ENCODE data around the gene ZNF500. TPM values are rescaled to one million over a fixed set of nuclear protein-coding genes. Genes with fewer than 3 reads are reported as not detected.
A peak's percentile ranks its signal among the peaks of the same experiment; 100 is the strongest.

Gene ZNF500
- total RNA-seq, 1 donor from 2014 or later: 11.3 TPM

DNA sequence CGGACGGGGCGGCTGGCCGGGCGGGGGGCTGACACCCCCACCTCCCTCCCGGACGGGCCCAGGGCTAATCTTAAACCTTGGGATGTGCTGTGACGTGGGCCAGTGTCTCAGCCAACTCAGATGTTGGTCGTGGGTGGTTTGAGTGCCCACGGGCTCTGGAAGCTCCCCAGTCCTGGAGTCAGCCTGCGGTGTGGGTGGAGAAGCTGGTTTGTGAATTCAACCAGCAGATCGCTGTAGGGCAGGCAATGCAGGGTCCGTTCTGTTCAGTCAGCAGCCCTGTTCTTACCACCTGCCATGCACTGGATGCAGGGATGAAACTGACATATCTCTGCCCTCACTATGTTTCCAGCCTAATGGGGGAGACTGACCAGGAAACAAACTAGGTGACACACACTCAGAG is 8.0 kb upstream of the ZNF500 start:
- DNase-seq (ENCODE audit: extremely low read depth, low read depth, low spot score): no peak

DNA sequence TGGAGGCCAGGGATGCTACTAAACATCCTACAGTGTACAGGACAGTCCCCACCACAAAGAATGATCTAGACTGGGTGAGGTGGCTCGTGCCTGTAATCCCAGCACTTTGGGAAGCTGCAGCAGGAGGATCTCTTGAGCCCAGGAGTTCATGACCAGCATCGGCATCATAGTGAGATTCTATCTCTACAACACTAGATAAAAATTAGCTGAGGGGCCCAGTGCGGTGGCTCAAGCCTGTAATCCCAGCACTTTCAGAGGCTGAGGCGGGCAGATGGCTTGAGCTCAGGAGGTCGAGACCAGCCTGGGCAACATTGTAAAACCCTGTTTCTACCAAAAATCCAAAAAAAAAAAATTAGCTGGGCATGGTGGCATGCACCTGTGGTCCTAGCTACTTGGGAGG is 5.4 kb upstream of the ZNF500 start:
- DNase-seq (ENCODE audit: extremely low read depth, low read depth, low spot score): no peak

DNA sequence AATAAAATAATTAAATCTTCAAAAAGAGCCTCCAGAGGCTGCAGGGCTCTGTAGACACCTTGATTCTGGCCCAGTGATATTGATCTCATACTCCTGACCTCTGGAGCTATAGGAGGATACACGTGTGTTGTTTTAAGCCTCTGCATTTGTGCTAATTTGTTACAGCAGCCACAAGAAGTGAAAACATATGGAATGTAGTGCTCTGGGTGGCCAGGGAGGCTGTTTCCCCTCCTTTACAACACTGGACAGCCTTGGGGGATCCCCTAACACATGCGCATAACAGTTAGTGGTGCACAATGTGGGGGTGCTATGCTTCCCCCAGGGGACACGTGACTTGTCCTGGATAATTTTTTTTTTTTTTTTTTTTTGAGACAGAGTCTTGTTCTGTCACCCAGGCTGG is 4.7 kb upstream of the ZNF500 start:
- DNase-seq (ENCODE audit: extremely low read depth, low read depth, low spot score): no peak

DNA sequence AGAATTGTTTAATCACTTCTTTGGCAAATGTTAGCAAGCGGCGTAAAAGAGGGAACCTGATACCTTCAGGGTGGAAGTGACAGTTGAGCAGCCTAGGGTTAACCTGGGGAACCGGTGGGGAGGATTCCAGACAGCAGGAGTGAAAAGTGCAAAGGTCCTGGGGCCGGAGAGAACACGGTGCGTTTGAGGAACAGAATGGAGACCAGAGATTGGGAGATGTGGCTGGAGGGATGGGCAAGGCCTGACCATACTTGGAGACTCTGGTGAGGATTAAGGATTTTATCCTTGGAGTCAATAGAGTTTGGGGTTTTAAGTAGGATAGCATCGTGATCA is 2.3 kb upstream of the ZNF500 start:
- no peak for DNase-seq (ENCODE audit: extremely low read depth, low read depth, low spot score)

DNA sequence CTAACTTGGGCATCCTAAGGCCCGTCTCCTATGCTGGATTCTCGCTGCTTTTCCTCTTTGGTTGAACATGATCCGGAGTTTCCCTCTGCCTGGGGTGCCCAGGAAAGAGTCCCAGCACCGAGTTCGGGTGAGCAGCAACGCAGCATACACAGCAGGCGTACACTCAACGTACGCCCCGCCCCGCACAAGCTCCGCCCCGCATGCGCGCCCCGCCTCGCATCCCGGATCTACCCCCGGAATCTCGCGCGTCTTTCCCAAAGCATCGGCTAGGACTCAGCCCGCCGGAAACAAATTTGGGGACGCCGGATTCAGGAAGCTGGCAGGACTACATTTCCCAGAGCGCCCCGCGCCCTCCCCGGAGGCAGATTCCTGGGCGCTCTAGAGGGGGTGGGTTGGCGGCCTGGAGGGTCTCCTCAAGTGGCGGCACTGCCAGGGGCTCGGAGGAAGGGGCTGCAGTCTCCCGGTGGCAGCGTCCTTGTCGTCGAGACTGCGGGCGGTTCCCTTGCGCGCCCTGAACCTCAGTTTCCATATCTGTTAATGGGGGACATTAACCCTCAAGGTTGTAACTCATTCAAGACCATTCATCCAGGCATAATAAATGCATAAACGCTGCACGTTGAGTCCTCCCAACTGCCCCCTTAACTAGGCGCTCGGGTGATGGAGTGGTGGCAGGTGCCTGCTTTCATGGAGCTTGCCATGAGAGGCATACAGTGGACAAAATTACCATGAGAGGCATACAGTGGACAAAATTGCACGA is 1.8 kb upstream of the ZNF500 start:
- peak; percentile 42 for DNase-seq (ENCODE audit: extremely low read depth, low read depth, low spot score)

DNA sequence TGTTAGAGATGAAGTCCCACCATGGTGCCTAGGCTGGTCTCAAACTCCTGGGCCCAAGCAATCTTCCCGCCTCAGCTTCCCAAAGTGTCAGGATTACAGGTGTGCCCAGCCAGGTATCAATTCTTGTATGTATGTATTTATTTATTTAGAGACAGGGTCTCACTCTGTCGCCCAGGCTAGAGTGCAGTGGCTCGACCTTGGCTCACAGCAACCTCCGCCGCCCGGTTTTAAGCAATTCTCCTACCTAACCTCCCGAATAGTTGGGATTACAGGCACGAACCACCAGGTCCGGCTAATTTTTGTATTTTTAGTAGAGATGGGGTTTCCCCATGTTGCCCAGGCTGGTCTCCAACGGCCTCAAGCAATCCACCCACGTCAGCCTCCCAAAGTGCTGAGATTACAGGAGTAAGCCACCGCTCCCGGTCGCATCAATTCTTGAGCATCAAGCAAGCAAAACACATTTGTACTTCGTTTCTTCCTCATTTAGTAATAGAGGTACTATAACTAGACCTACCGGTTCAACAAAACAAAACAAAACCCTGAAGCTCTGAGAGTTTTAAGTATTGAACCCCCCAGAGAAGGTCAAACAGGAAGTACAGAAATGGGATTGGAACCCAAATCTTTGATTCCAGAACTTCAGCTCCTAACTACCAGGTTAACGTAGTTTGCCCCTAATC is 1.0 kb upstream of the ZNF500 start:
- no peak for DNase-seq (ENCODE audit: extremely low read depth, low read depth, low spot score)

DNA sequence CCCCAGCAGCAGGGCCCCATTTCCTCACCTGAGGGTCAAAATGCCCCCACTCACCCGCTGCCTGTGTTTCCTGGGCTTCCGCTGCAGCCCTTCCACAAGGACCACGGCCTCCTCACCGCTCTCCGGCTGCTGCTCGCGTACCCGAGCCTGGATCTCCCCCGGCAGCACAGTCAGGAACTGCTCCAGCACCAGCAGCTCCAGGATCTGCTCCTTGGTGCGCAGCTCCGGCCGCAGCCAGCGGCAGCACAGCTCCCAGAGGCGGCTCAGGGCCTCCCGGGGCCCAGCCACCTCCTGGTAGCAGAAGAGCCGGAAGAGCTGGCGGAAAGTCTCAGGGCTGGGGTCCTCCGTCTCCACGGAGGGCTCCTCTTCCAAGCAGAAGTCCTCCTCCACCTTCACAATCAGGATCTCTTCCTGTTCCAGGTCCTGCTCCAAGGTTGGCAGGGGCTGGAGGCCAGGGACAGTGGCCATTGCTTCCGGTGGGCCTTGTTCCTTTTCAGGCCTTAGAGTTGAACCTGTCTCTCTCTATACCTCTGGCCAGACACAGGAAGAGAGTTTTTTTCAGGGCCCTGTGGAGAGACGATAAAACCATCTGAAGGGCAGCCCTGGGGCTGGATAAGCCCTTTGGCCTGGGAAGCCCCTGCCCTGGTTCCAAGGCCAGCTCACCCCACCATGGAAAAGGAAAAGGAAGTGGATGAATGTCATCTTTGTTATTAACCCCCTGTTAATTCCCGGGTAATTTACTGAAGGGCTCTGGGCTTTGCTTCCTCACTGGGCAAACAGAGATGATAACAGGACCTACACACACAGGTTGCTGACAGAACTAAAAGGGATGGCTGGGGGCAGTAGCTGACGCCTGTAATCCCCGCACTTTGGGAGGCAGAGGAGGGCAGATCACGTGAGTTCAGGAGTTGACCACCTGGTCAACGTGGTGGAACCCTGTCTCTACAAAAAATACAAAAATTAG is 1.2 kb downstream of the ZNF500 start:
- DNase-seq (ENCODE audit: extremely low read depth, low read depth, low spot score): no peak

DNA sequence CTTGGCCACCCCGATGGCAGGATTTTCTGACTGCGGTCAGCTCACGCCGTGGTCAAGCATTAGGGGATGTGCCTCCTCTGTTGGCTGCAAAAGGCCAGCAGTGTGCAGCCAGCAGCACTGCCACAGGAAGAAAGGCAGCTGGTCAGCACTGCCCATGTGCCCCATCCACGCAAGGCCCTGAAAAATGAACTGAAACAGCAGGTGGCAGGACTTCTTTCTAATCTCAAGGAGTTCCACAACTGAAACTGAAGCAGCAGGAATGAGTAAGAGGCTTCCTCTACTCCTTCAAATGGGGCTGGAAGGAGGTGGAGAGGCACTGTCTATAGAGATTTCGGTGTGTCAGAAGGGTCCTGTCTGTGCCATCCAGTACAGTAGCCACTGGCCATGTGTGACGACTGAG is 3.2 kb downstream of the ZNF500 start:
- DNase-seq (ENCODE audit: extremely low read depth, low read depth, low spot score): no peak

DNA sequence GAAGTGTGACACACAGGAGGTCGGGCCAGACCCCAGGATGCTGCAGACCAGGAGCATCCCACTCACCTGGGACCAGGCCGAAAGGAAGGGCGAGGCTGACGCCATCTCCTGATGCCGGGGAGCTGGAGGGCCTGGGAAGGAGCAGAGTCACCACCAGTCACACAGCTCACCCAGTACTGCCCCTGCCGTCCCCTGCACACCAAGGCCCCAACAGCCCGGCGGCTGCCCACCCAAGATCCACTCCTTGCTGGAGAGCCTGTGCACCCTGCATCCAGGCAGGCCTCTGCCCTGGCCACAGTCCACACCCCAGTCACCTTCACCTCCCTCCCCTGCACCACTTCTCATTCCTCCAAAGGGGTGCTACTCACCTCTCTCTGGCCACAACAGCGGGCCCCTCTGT is 4.8 kb downstream of the ZNF500 start:
- DNase-seq (ENCODE audit: extremely low read depth, low read depth, low spot score): no peak

DNA sequence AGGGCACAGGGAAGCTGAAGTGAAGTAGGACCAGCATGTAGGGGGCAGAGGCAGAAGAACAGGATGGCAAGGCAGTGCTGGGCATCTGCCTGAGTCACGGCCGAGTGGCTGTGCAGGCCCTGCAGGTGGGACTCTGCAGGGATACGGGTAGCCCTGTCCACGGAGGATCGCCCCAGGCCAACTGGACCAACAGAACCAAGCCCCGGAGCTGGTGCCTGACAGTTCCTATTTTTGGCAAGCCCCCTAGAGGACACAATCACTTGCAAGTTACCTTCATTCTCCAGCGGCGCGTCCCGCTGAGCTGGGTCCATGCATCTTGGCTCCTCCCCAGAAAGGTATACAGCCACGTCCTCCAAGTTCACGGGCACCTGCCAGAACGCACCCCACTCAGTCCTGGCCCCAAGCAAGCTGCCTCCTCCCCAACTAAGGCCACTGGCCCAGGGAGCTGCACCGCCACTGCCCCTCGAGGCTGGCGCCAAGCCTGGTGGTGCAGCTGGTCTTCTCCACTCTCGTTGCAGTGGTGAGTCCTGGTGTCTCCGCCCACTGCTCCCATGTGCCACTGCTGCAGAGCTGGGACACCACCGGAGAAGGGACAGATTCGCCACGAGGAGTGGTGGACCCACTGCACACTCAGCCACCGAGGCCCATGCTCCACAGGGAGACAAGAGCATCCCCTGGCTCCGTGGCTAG is 6.6 kb downstream of the ZNF500 start:
- DNase-seq (ENCODE audit: extremely low read depth, low read depth, low spot score): no peak

DNA sequence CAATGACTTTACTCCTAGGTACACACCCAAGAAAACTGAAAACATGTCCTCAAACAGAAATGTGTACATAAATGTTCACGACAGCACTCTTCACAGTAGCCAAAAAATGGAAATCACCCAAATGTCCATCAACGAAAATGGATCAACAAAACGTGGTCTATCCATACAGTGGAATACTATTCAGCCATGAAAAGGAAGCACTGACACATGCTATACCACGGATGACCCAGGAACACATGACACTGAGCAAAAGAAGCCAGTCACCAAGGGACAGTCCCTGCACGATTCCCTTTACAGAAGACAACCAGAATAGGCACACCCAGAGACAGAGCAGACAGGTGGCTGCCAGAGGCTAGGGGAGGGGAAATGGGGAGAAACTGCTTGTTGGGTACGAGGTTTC is 11.3 kb downstream of the ZNF500 start:
- DNase-seq (ENCODE audit: extremely low read depth, low read depth, low spot score): no peak

DNA sequence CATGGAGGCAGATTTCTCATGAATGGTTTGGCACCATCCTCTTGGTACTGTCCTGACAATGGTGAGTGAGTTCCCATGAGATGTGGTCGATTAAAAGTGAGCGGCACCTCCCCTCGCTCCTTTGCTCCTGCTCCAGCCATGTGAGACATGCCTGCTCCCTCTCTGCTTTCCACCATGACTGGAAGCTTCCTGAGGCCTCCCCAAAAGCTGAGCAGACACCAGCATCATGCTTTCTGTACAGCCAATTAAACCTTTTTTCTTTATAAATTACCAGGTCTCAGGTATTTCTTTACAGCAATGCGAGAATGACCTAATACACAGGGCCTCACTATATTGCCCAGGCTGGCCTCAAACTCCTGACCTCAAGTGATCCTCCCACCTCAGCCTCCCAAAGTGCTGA is 12.1 kb downstream of the ZNF500 start:
- no peak for DNase-seq (ENCODE audit: extremely low read depth, low read depth, low spot score)

DNA sequence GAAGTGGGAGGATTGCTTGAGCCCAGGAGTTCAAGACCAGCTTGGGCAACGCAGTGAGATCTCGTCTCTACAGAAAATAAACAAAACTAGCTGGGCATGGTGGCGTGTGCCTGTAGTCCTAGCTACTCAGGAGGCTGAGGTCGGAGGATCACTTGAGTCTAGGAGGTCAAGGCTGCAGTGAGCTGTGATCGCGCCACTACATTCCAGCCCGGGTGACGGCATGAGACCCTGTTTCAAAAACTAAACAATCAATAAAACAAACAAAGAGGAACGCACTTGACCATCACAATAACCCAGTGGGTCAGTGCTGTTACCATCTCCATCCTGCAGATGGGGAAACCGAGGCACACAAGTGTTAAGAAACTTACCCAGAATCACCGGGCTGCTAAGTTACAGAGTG is 13.7 kb downstream of the ZNF500 start:
- DNase-seq (ENCODE audit: extremely low read depth, low read depth, low spot score): no peak

DNA sequence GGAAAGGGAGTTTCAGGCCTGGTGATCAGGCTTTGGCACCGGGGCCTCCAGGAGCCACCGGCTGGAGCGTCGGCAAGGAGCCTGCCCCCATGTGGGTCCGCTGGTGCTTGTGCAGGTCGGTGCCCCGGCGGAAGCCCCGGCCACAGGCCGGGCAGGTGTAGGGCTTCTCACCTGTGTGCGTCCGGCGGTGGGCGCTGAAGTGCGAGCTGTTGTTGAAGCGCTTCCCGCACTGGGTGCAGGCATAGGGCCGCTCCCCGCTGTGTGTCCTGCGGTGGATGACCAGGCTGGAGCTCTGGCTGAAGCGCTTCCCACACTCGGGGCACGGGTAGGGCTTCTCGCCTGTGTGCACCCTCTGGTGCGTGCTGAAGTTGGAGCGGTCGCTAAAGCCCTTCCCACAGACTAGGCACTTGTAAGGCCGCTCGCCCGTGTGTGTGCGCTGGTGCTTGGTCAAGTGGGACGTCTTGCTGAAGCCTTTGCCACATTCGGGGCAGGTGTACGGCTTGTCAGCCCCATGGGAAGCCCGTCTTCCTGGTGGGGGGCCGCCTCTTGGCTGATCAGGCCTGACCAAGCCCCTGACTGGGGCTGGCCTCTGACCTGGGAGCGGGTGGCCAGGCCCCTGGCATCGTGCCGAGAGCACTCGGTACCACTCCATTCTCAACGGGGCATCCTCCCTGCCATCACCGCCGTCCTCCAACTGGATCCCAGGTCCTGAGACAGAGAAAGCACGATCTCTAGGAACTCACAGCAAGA is 14.4 kb downstream of the ZNF500 start:
- DNase-seq (ENCODE audit: extremely low read depth, low read depth, low spot score): no peak

DNA sequence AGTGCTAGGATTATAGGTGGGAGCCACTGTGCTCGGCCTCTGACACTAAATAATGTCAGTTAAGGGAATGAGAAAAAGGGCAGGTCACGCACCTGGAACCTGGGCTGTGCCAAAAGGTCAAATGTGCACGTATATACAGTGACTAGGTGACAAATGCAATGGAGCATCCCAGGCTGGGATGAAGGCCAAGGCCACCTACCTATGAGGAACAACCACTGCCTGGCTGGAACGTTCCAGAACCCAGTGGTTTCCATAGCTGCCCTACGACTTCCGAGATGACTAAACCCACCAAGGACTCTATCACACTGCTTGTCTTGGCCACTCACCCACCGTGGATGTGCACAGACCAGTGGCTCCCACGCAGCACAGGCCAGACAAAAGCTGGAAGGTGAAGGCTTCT is 16.1 kb downstream of the ZNF500 start:
- no peak for DNase-seq (ENCODE audit: extremely low read depth, low read depth, low spot score)

DNA sequence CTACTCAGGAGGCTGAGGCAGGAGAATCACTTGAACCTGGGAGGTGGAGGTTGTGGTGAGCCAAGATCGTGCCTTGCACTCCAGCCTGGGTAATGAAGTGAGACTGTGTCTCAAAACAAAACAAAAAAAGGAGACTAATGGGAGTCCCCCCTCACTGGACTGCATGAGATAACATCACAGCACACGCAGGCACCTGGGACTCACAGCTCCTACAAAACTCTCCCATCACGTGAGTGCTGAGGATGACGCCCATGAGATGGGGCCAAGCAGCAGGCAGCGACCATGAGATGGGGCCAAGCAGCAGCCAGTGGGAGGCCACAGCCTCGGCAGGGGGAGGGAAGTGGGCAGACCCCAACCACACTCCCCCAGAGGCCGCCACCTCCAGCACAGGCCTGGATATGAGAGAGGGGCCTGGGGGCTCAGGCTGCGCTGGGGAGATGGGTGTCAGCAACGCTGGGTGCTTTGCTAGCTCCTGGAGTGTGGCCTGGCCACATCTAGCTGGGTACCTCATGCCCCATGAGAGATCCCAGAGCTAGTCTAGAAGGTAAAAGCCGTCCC is 17.2 kb downstream of the ZNF500 start:
- DNase-seq (ENCODE audit: extremely low read depth, low read depth, low spot score): no peak

DNA sequence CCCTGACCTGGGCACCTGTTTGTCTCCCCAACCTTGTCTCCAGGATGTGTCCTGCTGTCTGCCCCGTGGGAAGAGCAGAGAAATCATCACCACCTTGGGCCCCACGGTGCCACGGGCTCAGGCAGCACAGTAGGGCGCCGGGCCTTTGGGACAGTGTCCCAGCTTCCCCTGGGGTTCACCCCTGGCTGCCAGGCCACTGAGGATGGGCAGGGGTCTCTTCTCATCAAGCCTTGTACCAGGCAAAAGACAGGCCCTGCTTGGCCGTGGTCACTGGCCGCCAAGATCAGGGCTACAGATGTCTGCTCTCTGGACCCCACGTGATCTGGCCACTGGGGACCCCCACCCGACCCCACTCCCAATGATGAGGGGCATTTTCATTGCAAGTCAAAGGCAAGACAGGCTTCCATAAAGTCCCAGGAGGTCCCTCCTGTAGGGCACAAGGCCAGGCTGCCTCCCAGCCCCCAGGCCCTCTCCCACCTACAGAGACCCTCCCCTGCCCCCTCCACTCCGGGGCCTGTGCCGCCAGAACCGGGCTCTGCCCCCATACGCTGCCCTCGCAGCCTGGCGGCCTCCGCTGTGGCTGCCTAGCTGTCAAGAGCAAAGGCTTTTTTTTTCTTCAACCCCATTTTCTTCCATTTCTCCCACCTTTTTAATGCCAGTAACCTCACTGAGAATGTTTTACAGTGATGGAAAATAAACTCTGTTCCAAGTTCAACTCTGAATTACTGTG is 18.1 kb downstream of the ZNF500 start:
- no peak for DNase-seq (ENCODE audit: extremely low read depth, low read depth, low spot score)

DNA sequence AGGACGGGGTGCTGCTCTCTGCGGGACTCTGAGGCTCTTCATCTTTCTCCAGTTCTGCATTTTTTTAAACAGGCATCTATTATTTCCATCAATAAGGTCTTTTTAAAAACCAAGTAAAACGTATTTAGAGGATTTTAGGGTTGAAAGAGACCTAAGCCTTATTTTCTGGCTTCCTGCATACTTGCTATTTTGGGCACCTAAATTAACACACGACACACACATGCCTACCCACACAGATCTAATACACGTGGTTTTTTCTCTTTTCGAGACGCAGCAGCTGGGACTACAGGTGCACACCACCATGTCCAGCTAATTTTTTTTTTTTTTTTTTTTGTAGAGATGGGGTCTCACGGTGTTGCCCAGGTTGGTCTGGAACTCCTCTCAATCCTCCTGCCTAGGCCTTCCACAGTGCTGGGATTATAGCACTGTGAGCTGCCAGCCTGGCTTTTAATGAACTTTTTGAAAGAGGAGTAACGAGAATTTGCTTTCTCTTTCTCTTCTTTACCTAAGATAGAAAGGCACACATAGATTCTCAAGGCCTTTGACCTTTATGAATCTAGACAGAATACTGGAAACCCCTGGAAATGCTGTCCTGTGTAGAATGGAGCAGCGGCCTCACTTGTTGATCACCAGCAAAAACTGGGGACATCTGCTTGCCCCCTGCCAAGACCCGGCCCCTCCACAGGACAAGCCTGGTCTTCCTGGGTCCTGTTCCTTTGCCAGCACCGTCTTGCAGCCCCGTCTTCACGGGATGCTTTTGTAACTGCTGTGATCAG is 18.9 kb downstream of the ZNF500 start:
- no peak for DNase-seq (ENCODE audit: extremely low read depth, low read depth, low spot score)
